K562 (cell line): Measurements from ENCODE around the gene PPARD. TPM values are rescaled to one million over a fixed set of nuclear protein-coding genes. Genes with fewer than 3 reads are reported as not detected.
A peak's percentile ranks its signal among the peaks of the same experiment; 100 is the strongest.

Experiments used
- ARID2 ChIP-seq: fragments of 450-650 bp; IDR thresholded peaks from 2 replicates; pipeline ENCODE4 v1.6.1; 2017; ENCODE audit warnings: antibody characterized with exemption, mild to moderate bottlenecking
- BRF2 ChIP-seq: IDR thresholded peaks from 3 replicates; pipeline ENCODE4 v1.6.1; 2011; ENCODE audit warnings: borderline replicate concordance, mild to moderate bottlenecking; ENCODE audit not compliant: insufficient read length, insufficient read depth
- DEAF1 ChIP-seq: fragments of 450-650 bp; formaldehyde crosslinking; IDR thresholded peaks from 2 replicates; pipeline ENCODE4 v1.4.0; 2020; ENCODE audit warnings: mild to moderate bottlenecking, moderate library complexity
- EP400 ChIP-seq: fragments of 450-650 bp; IDR thresholded peaks from 2 replicates; pipeline ENCODE4 v1.6.1; 2017; ENCODE audit warnings: antibody characterized with exemption, mild to moderate bottlenecking, moderate library complexity
- HCFC1 ChIP-seq: IDR thresholded peaks from 2 replicates; pipeline ENCODE4 v1.6.1; 2012; ENCODE audit warnings: low read depth, low read length, improper control_type of control experiment
- MAFF ChIP-seq: IDR thresholded peaks from 2 replicates; pipeline ENCODE4 v1.6.1; 2012; ENCODE audit warnings: low read length, improper control_type of control experiment
- MAZ ChIP-seq, 2 experiments: fragments of 450-650 bp in 1 of 2; sonication (generic) in 1 of 2; formaldehyde crosslinking; IDR thresholded peaks in 1 of 2; conservative IDR thresholded peaks in 1 of 2; 2 replicates each; pipeline versions ENCODE4 v1.4.0 to v1.5.0; 2020; ENCODE audit warnings: mild to moderate bottlenecking in 1 of 2, missing genetic modification reagents in 1 of 2
- MECOM ChIP-seq: fragments of 250-450 bp; sonication (Bioruptor Pico); IDR thresholded peaks from 2 replicates; pipeline ENCODE4 v1.8.0; 2022; ENCODE audit warnings: inconsistent platforms
- MED1 ChIP-seq: sonication (generic); formaldehyde crosslinking; IDR thresholded peaks from 2 replicates; pipeline ENCODE4 v1.8.1; 2023; ENCODE audit warnings: missing genetic modification reagents, borderline replicate concordance
- NR4A1 ChIP-seq, 2 experiments: fragments of 250-450 bp in 1 of 2; fragments of 450-650 bp in 1 of 2; sonication (Bioruptor Pico) in 1 of 2; IDR thresholded peaks; 2 replicates each; pipeline versions ENCODE4 v1.4.0 to v1.6.1; 2016 to 2020; ENCODE audit warnings: mild to moderate bottlenecking in 2 of 2, missing compliant biosample characterization in 1 of 2, missing genetic modification characterization in 1 of 2, moderate library complexity in 1 of 2
- POLR2H ChIP-seq: IDR thresholded peaks from 2 replicates; pipeline ENCODE4 v1.6.1; 2016; ENCODE audit warnings: missing genetic modification characterization, low read depth, mild to moderate bottlenecking, control low read depth, missing compliant biosample characterization, moderate library complexity
- SETDB1 ChIP-seq: IDR thresholded peaks from one replicate; pipeline ENCODE4 v1.6.1; 2012; ENCODE audit warnings: low read length, control low read depth, inconsistent platforms
- STAT6 ChIP-seq: sonication (generic); formaldehyde crosslinking; IDR thresholded peaks from 2 replicates; pipeline ENCODE4 v1.8.1; 2023; ENCODE audit warnings: mild to moderate bottlenecking, missing genetic modification reagents
- ZNF175 ChIP-seq: fragments of 200-800 bp; sonication (Bioruptor generic); IDR thresholded peaks from 2 replicates; pipeline ENCODE4 v1.6.1; 2016; ENCODE audit warnings: low read depth, mild to moderate bottlenecking, missing genetic modification characterization, missing compliant biosample characterization
- ZNF280B ChIP-seq: fragments of 250-450 bp; sonication (Bioruptor Pico); IDR thresholded peaks from 2 replicates; pipeline ENCODE4 v1.5.1; 2021; ENCODE audit warnings: mild to moderate bottlenecking
- ZNF75A ChIP-seq: fragments of 450-650 bp; formaldehyde crosslinking; IDR thresholded peaks from 2 replicates; pipeline ENCODE4 v1.4.0; 2020; ENCODE audit warnings: mild to moderate bottlenecking
- ZNF77 ChIP-seq: fragments of 250-450 bp; sonication (Bioruptor Pico); IDR thresholded peaks from 2 replicates; pipeline ENCODE4 v1.5.0; 2020
- polyA plus RNA-seq, 8 experiments: library from polyadenylated mRNA; depleted of rRNA in 4 of 8; stranded (reverse) in 5 of 8; unstranded in 3 of 8; fragments of >200 nt; fragmentation: Nextera tagmentation in 2 of 8; fragmentation: Illumina TruSeq in 1 of 8; extraction: Ambion mirVana in 2 of 8; extraction: Trizol in 1 of 8; gene quantifications; 2 replicates each; pipeline versions ENCODE4 v1.2.1 to v1.2.3, GENCODE V29; 2011 to 2014; ENCODE audit warnings: inconsistent platforms in 1 of 8, missing spikeins in 1 of 8
- total RNA-seq, 7 experiments: library from RNA; depleted of rRNA in 6 of 7; stranded (reverse); fragments of >200 nt in 6 of 7; fragmentation: Illumina TruSeq in 2 of 7; extraction: Trizol in 2 of 7; gene quantifications; 2 replicates each; pipeline versions ENCODE4 v1.2.1 to v1.2.3, GENCODE V29; 2011 to 2021; ENCODE audit warnings: low replicate concordance in 1 of 7

PPARD gene
- total and polyA plus RNA-seq, 9 of the 15 experiments (the other 6 are each of a cell fraction or from before 2014, with no cell fraction given), result 0.14 to 13.2 (median 3.8) TPM

GRCh38 chr6:35449287-35449881 is 107.0 kb downstream of the PPARD start (continued):
- TF ChIP-seq NR4A1 (CRISPR knock-in tag; IDR thresholded peaks at IDR 0.05) (no peak), NR4A1 (tag; IDR thresholded peaks at IDR 0.05) (no peak), MAZ (CRISPR knock-in tag; conservative IDR thresholded peaks at IDR 0.05 in 1 of 2, IDR thresholded peaks at IDR 0.05 in 1 of 2) (peak in 1 of 2 experiments; percentile 46; a peak in 2 of 4 replicates), POLR2H (no peak), DEAF1 (CRISPR knock-in tag) (peak; percentile 97), HCFC1 (0 out of 2 replicates have a peak, but pooled peaks have one; percentile 23), ARID2 (peak; percentile 94), ZNF280B (CRISPR knock-in tag) (no peak), MAFF (no peak), ZNF77 (no peak), BRF2 (no peak), EP400 (no peak; the same call in 1 of the 2 replicates), SETDB1 (no peak), MECOM (CRISPR knock-in tag) (no peak), MED1 (CRISPR knock-in tag) (no peak), ZNF175 (CRISPR knock-in tag) (no peak), ZNF75A (CRISPR knock-in tag) (no peak), STAT6 (CRISPR knock-in tag) (no peak)
